GM23338 (cell line): ENCODE data around the gene LYZL6. TPM values are rescaled to one million over a fixed set of nuclear protein-coding genes. Genes with fewer than 3 reads are reported as not detected.
"Not testable (repeated sequence)": the region's sequence is repeated elsewhere in the genome, so short reads cannot be mapped to it uniquely, and the experiment has no call there.

Experiments used
- ATAC-seq: fragments of 200-7000 bp; cut with Tn5 transposase; 3 replicates; pipeline ENCODE4 v1.9.1; 2020
- DNase-seq: peaks from one replicate; pipeline ENCODE4 v3.0.0-alpha.2; 2015; ENCODE audit warnings: low spot score
- H2AFZ ChIP-seq: fragments of 200-600 bp; sonication (generic); 2 replicates; pipeline ENCODE4 v1.8.0; 2016; ENCODE audit warnings: antibody characterized with exemption, mild to moderate bottlenecking, moderate library complexity
- H3F3A ChIP-seq: fragments of 200-600 bp; sonication (generic); replicated peaks from 2 replicates; pipeline ENCODE4 v1.8.0; 2017; ENCODE audit warnings: antibody characterized with exemption, mixed run types, low read depth
- H3K27ac ChIP-seq: fragments of 200-600 bp; sonication (generic); 2 replicates; pipeline ENCODE4 v1.6.1; 2016; ENCODE audit warnings: low read depth
- H3K27me3 ChIP-seq: fragments of 200-600 bp; sonication (generic); 2 replicates; pipeline ENCODE4 v1.8.0; 2016; ENCODE audit warnings: mild to moderate bottlenecking, mixed run types, moderate library complexity; ENCODE audit not compliant: insufficient read depth
- H3K36me3 ChIP-seq: fragments of 200-600 bp; sonication (generic); 2 replicates; pipeline ENCODE4 v1.8.0; 2016; ENCODE audit warnings: mild to moderate bottlenecking; ENCODE audit not compliant: insufficient read depth
- H3K4me1 ChIP-seq: fragments of 200-600 bp; sonication (generic); 2 replicates; pipeline ENCODE4 v1.8.0; 2016; ENCODE audit warnings: mild to moderate bottlenecking, moderate library complexity; ENCODE audit not compliant: insufficient read depth
- H3K4me2 ChIP-seq: fragments of 200-600 bp; sonication (generic); 2 replicates; pipeline ENCODE4 v1.7.1; 2017; ENCODE audit warnings: mixed run types
- H3K4me3 ChIP-seq: fragments of 200-600 bp; sonication (generic); 2 replicates; pipeline ENCODE4 v1.6.1; 2016; ENCODE audit warnings: mixed run types
- H3K79me2 ChIP-seq: fragments of 200-600 bp; sonication (generic); replicated peaks from 2 replicates; pipeline ENCODE4 v1.8.0; 2017; ENCODE audit warnings: mild to moderate bottlenecking; ENCODE audit not compliant: insufficient read depth
- H3K9me2 ChIP-seq: fragments of 200-600 bp; sonication (generic); 2 replicates; pipeline ENCODE4 v1.8.0; 2017; ENCODE audit not compliant: insufficient read depth
- H4K20me1 ChIP-seq: fragments of 200-600 bp; sonication (generic); replicated peaks from 2 replicates; pipeline ENCODE4 v1.8.0; 2017; ENCODE audit warnings: mild to moderate bottlenecking; ENCODE audit not compliant: insufficient read depth
- H3K27ac Mint-ChIP-seq: 2 replicates; pipeline ENCODE4 v1.8.0; 2020; ENCODE audit warnings: inconsistent platforms, mild to moderate bottlenecking, moderate library complexity, mixed read lengths
- H3K27me3 Mint-ChIP-seq: 3 replicates; pipeline ENCODE4 v1.8.0; 2022; ENCODE audit warnings: low read depth, mild to moderate bottlenecking, moderate library complexity, mixed read lengths, inconsistent platforms; ENCODE audit not compliant: insufficient read depth, poor library complexity
- H3K36me3 Mint-ChIP-seq: 3 replicates; pipeline ENCODE4 v1.8.0; 2021; ENCODE audit warnings: low read depth, mild to moderate bottlenecking, inconsistent platforms, moderate library complexity, mixed read lengths
- H3K4me1 Mint-ChIP-seq: 3 replicates; pipeline ENCODE4 v1.8.0; 2020; ENCODE audit warnings: mild to moderate bottlenecking, inconsistent platforms, mixed read lengths
- H3K4me3 Mint-ChIP-seq: 3 replicates; pipeline ENCODE4 v1.8.0; 2021; ENCODE audit warnings: moderate library complexity, mild to moderate bottlenecking, inconsistent platforms, mixed read lengths
- H3K9me3 Mint-ChIP-seq: 3 replicates; pipeline ENCODE4 v1.8.0; 2020; ENCODE audit warnings: moderate library complexity, mild to moderate bottlenecking, inconsistent platforms, mixed read lengths
- CREB1 ChIP-seq: fragments of 250-450 bp; sonication (Bioruptor Pico); IDR thresholded peaks from 2 replicates; pipeline ENCODE4 v1.5.0; 2020; ENCODE audit warnings: low read depth, mild to moderate bottlenecking, moderate library complexity
- NANOG ChIP-seq: IDR thresholded peaks from 2 replicates; pipeline ENCODE4 v1.6.1; 2016; ENCODE audit warnings: antibody characterized with exemption, borderline replicate concordance
- STAT1 ChIP-seq: IDR thresholded peaks from one replicate; pipeline ENCODE4 v1.6.1; 2016; ENCODE audit warnings: antibody characterized with exemption; ENCODE audit not compliant: unreplicated experiment
- polyA plus RNA-seq: library from polyadenylated mRNA; unstranded; fragments of >200 nt; fragmentation: Nextera tagmentation; extraction: Ambion mirVana; gene quantifications from 2 replicates; pipeline ENCODE4 v1.2.1, GENCODE V29; 2016
- total RNA-seq: library from RNA; depleted of rRNA; stranded (reverse); fragments of >200 nt; shearing (Covaris generic); gene quantifications from 2 replicates; pipeline ENCODE4 v1.2.3, GENCODE V29; 2014
- TF ChIP-seq, protein P1 (sequence below): fragments of 250-450 bp; sonication (Bioruptor Pico); IDR thresholded peaks from 2 replicates; pipeline ENCODE4 v1.5.0; 2020; ENCODE audit warnings: mild to moderate bottlenecking, moderate library complexity

The LYZL6 gene
- total and polyA plus RNA-seq, 2 experiments from 2014 or later: not detected

DNA sequence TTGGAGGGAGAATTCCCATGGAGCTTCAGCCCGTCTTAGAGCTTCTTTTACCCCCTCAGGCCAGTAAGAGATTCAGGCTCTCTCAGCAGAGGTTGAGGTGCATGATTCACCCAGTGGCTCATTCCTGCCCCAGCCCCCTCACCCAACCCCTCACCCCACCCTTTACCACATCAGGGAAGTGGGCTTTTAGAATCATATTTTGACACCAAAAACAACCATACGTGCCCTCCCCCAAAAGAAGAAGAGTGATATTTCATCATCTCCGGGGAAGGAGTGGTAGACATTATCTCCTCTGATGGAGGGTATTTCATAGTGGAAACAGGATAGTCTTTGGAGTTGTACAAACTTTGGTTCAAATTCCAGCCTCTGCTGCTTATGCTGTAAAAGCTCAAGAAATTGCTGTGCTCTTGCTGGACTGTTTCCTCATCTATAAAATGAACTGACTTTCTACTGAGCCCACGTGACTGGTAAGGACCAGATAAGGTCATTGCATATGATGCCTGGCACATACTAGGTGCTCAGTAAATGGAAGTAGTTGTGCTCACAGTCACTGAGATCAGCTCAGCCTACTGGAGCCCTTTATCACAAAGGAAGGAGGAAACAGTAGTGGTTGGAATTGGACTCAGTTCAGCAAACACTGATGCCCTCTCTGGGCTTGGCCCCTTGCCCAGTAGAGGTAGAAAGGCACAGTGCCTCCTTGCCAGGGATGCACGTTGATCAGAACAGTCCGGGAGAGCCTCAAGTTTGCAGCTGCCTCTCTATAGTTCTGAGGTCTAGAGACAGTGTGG lies 45.0 kb downstream of the LYZL6 start (continued):
- TF ChIP-seq, protein P1, sequence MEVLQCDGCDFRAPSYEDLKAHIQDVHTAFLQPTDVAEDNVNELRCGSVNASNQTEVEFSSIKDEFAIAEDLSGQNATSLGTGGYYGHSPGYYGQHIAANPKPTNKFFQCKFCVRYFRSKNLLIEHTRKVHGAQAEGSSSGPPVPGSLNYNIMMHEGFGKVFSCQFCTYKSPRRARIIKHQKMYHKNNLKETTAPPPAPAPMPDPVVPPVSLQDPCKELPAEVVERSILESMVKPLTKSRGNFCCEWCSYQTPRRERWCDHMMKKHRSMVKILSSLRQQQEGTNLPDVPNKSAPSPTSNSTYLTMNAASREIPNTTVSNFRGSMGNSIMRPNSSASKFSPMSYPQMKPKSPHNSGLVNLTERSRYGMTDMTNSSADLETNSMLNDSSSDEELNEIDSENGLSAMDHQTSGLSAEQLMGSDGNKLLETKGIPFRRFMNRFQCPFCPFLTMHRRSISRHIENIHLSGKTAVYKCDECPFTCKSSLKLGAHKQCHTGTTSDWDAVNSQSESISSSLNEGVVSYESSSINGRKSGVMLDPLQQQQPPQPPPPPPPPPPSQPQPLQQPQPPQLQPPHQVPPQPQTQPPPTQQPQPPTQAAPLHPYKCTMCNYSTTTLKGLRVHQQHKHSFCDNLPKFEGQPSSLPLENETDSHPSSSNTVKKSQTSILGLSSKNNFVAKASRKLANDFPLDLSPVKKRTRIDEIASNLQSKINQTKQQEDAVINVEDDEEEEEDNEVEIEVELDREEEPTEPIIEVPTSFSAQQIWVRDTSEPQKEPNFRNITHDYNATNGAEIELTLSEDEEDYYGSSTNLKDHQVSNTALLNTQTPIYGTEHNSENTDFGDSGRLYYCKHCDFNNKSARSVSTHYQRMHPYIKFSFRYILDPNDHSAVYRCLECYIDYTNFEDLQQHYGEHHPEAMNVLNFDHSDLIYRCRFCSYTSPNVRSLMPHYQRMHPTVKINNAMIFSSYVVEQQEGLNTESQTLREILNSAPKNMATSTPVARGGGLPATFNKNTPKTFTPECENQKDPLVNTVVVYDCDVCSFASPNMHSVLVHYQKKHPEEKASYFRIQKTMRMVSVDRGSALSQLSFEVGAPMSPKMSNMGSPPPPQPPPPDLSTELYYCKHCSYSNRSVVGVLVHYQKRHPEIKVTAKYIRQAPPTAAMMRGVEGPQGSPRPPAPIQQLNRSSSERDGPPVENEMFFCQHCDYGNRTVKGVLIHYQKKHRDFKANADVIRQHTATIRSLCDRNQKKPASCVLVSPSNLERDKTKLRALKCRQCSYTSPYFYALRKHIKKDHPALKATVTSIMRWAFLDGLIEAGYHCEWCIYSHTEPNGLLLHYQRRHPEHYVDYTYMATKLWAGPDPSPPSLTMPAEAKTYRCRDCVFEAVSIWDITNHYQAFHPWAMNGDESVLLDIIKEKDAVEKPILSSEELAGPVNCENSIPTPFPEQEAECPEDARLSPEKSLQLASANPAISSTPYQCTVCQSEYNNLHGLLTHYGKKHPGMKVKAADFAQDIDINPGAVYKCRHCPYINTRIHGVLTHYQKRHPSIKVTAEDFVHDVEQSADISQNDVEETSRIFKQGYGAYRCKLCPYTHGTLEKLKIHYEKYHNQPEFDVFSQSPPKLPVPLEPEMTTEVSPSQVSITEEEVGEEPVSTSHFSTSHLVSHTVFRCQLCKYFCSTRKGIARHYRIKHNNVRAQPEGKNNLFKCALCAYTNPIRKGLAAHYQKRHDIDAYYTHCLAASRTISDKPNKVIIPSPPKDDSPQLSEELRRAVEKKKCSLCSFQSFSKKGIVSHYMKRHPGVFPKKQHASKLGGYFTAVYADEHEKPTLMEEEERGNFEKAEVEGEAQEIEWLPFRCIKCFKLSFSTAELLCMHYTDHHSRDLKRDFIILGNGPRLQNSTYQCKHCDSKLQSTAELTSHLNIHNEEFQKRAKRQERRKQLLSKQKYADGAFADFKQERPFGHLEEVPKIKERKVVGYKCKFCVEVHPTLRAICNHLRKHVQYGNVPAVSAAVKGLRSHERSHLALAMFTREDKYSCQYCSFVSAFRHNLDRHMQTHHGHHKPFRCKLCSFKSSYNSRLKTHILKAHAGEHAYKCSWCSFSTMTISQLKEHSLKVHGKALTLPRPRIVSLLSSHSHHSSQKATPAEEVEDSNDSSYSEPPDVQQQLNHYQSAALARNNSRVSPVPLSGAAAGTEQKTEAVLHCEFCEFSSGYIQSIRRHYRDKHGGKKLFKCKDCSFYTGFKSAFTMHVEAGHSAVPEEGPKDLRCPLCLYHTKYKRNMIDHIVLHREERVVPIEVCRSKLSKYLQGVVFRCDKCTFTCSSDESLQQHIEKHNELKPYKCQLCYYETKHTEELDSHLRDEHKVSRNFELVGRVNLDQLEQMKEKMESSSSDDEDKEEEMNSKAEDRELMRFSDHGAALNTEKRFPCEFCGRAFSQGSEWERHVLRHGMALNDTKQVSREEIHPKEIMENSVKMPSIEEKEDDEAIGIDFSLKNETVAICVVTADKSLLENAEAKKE (CRISPR knock-in tag): no peak
- TF ChIP-seq NANOG (no peak), STAT1 (no peak), CREB1 (CRISPR knock-in tag) (no peak)

DNA sequence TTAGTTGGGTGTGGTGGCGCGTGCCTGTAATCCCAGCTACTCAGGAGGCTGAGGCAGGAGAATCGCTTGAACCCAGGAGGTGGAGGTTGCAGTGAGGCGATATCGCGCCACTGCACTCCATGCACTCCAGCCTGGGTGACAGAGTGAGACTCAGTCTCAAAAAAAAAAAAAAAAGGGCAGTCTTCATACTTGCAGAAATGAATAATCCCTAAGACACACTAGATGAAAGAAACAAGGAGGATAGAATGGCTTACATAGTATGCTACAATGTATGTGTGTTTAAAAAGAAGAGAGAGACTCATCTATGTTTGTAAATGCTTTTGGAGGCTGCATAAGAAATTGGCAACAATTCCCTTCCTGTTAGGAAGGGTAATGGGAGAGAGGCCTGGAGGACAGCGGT lies 45.7 kb downstream of the LYZL6 start:
- H3K4me3 Mint-ChIP-seq, H3K27ac ChIP-seq, H3K27me3 Mint-ChIP-seq, H3K36me3 Mint-ChIP-seq, H3K27ac Mint-ChIP-seq, ATAC-seq, H3K27me3 ChIP-seq, H2AFZ ChIP-seq, H3K4me1 ChIP-seq, H3K4me1 Mint-ChIP-seq, H3K9me2 ChIP-seq, H3K4me3 ChIP-seq, DNase-seq, H3F3A ChIP-seq, H3K4me2 ChIP-seq, H3K36me3 ChIP-seq, H3K9me3 Mint-ChIP-seq, H3K79me2 ChIP-seq, H4K20me1 ChIP-seq: not testable (repeated sequence)
